Iris pigment epithelial cell (primary cell): ENCODE data around the gene IL1RAPL1.

Experiments
- DNase-seq: peaks from one replicate; pipeline ENCODE4 v3.0.0-alpha.2; 2011; ENCODE audit warnings: low read depth

IL1RAPL1 gene

GRCh38 chrX:29434939-29435338 lies 847.7 kb downstream of the IL1RAPL1 start:
- no peak for DNase-seq

- DNase-seq, result peak; percentile 36
Observed at GRCh38 chrX:29435396-29435795, 848.1 kb downstream of the IL1RAPL1 start.

- no peak for DNase-seq
Observed at GRCh38 chrX:29447867-29448266, 860.6 kb downstream of the IL1RAPL1 start.

- DNase-seq, result no peak
Observed at GRCh38 chrX:29453333-29453732, 866.1 kb downstream of the IL1RAPL1 start.

GRCh38 chrX:29455702-29456101 lies 868.5 kb downstream of the IL1RAPL1 start:
- DNase-seq, result no peak

- no peak for DNase-seq
Observed at GRCh38 chrX:29461039-29461438, 873.8 kb downstream of the IL1RAPL1 start.

- peak; percentile 7 for DNase-seq
Observed at GRCh38 chrX:29466456-29466855, 879.2 kb downstream of the IL1RAPL1 start.

- DNase-seq, result peak; percentile 18
Observed at GRCh38 chrX:29468911-29469494, 881.8 kb downstream of the IL1RAPL1 start.

- DNase-seq, result peak; percentile 81
Observed at GRCh38 chrX:29470030-29470429, 882.8 kb downstream of the IL1RAPL1 start.

GRCh38 chrX:29471829-29472228 lies 884.6 kb downstream of the IL1RAPL1 start:
- no peak for DNase-seq

- DNase-seq, result no peak
Observed at GRCh38 chrX:29477878-29478277, 890.6 kb downstream of the IL1RAPL1 start.

GRCh38 chrX:29478336-29479069 lies 891.3 kb downstream of the IL1RAPL1 start:
- peak; percentile 37 for DNase-seq

GRCh38 chrX:29487214-29487613 lies 900.0 kb downstream of the IL1RAPL1 start:
- peak; percentile 14 for DNase-seq

GRCh38 chrX:29487714-29488113 lies 900.5 kb downstream of the IL1RAPL1 start:
- no peak for DNase-seq

- no peak for DNase-seq
Observed at GRCh38 chrX:29488919-29489318, 901.7 kb downstream of the IL1RAPL1 start.

GRCh38 chrX:29490606-29491005 lies 903.4 kb downstream of the IL1RAPL1 start:
- DNase-seq, result no peak

GRCh38 chrX:29491659-29492058 lies 904.4 kb downstream of the IL1RAPL1 start:
- no peak for DNase-seq

GRCh38 chrX:29496636-29497180 lies 909.5 kb downstream of the IL1RAPL1 start:
- DNase-seq, result peak; percentile 45

- no peak for DNase-seq
Observed at GRCh38 chrX:29506729-29507128, 919.5 kb downstream of the IL1RAPL1 start.

GRCh38 chrX:29518100-29518499 lies 930.9 kb downstream of the IL1RAPL1 start:
- no peak for DNase-seq

GRCh38 chrX:29528281-29528680 lies 941.0 kb downstream of the IL1RAPL1 start:
- DNase-seq, result no peak

GRCh38 chrX:29530501-29530900 lies 943.3 kb downstream of the IL1RAPL1 start:
- DNase-seq, result peak; percentile 65

GRCh38 chrX:29531336-29531735 lies 944.1 kb downstream of the IL1RAPL1 start:
- DNase-seq, result no peak
